HG02970 (cell line): ENCODE measurements around the gene GOSR1.
"Not testable (repeated sequence)": the region's sequence is repeated elsewhere in the genome, so short reads cannot be mapped to it uniquely, and the experiment has no call there.

Experiments used
- ATAC-seq: cut with Tn5 transposase; IDR thresholded peaks from one replicate; pipeline ENCODE4 v1.9.1; 2021; ENCODE audit warnings: mild to moderate bottlenecking, moderate library complexity, moderate number of reproducible peaks; ENCODE audit not compliant: unreplicated experiment, low FRiP score

GOSR1 gene

DNA sequence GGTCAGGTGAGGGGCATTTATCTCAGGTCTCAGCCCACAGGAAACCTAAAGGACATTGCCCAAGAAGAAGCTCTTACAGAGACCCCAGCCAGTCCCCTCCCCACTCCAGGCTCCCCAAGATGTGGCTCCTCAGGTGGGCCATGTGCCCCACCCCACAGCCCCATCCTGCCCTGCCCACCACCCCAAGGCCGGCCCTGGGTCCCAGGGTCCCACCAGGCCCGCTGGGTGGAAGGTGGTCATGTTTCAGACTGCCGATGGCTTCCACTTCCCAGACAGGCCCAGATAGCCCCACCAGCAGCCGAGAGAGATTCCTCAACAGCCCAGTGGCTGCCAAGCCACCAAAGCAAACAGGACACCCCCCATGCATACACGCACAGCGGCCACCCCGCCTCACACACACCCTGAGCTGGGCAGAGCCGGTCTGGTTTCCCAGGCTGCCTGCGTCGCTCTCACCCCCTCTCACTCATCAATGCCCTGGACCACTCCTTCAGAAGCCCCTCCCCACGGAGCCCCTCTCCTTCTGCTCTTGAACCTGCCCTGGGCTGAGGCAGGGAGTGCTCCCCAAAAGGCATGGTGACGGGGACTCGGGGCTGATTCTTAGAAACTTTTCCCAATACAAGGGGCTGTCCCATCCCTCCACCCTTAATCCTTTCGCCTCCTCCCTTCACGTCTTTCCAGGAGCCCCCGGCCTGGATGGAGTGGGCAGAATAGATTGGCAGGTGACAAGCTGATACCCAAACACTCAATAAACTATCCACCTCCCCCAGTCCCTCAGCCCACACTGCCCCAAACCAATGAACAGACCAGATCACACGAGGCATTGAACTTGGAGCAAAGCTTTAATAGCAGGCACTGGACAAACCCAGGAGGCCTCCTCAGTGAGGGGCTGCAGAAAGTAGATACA is 95.7 kb downstream of the GOSR1 start:
- not testable (repeated sequence) for ATAC-seq

DNA sequence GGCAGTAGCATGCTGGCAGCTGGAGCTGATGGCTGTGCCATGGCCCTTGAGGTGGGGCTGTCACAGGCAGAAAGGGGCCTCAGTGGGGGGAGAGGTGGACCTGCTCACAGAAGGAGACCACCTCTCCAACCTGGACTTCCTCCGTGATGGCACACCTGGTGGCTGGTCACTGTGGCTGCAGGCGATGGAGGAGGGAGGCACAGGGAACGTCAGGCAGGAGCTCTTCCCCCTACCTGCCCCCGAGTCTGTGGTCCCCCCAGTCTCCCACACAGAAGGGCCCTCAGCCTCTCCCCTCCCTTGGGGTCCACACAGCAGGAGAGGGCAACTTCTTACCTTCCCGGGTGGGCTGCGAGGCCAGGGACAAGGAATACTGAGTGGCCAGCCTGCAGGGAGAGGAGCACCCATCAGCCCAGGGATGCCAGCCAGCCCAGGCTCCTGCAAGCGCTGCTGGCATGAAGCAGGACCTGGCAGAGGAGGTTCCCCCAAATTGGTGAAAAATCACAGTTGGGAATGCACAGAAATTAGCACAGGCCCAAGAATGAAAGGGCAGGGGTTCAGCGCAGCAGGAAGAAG is 96.5 kb downstream of the GOSR1 start:
- no peak for ATAC-seq

DNA sequence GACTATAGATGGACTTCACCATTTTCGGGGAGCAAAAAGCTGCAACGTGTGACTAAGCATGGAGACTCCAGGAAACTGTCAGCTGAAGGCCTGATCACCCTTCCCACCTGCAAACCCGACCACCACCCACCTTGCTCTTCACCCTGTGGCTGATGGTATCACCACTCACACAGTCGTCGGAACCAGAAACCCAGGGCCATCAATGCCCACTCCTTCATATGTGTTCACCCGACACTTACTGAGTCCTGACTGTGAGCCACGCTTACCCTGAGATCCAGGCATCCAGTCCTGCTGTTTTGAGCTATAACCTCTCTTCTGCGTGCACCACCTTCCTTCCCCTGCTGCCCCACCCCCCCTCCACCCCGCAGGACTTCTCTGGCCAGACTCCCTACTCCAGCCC is 97.1 kb downstream of the GOSR1 start:
- ATAC-seq = not testable (repeated sequence)

DNA sequence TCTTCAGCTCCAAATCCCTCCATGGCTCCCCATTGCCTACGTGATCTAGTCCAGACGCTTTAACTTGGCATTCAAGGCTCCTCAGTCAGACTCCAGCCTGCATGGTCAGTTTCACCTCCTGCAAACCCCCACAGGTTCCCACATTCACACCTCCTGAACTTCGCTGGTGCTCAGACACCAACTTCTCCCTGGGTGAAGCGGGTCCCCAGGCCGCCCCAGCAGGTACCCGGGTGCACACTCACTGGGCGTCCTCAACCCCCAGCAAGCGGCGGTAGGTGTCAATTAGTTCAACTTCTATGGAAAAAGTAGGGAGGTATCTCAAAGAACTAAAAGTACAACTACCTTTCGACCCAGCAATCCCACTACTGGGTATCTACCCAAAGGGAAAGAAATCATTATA is 97.6 kb downstream of the GOSR1 start:
- not testable (repeated sequence) for ATAC-seq

DNA sequence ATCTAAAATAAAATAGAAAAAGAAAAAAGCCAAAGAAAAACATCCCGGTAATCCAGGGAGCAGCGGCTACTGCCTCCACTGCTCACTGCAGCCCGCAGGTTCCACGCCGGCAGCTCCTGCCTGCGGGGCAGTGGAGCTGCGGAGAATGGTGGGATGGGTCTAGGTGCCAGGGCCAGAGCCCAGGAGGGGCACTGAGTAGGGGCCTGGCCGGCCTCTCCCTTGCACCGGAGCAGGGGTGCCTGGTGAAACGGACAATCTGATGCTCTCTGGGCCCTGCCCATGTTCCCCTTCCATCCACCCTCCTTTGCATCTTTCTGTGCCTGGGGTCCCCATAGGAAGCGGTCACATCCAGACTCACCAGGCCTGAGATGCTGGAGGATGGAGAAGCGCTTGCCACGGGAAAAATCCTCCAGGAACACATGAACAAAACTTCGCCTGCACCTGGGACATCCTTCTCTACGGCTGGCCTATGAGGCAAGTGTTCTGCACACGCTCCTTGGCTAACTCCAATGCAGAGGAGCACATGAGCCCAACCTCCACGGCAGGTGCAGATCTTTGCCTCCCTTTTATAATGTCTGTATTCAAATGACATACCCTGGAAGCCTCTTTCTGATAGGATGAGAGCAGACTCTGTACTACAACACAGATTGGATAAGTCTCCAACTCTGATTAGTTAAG is 98.6 kb downstream of the GOSR1 start:
- ATAC-seq = not testable (repeated sequence)

DNA sequence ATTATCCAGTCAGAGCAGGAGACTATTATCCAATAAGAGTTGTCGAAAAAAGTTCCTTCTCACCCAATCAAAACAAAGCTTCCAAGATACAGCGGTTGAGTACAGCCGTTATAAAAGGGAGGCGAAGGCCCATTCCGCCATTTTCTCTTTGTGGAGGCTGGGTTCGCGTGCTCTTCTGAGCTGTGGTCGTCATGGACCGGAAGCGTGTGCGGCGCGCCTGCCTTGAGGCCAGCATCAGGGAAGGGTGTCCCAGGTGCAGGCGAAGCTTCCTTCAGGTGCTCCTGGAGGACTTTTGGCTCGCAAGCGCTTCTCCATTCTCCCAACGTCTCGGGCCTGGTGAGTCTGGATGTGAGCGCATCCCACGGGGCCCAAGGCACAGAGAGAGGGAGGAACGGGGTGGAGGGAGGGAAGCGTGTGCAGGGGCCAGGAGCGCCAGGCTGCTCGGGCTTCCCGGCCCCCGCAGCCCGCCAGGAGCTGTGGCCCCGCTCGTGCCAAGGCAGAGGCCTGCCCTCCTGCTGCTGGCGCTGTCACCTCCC is 99.2 kb downstream of the GOSR1 start:
- no peak for ATAC-seq
